CD4-positive, alpha-beta T cell (primary cell): ENCODE data around the gene CEP95. TPM values are rescaled to one million over a fixed set of nuclear protein-coding genes. Genes with fewer than 3 reads are reported as not detected.

Experiments used
- ATAC-seq: fragments of 200-7000 bp; cut with Tn5 transposase; one replicate; pipeline ENCODE4 v1.10.0; 2022; ENCODE audit warnings: mild to moderate bottlenecking; ENCODE audit not compliant: poor library complexity
- CTCF ChIA-PET: fragments of 350-600 bp; sonication (Branson Sonifier 250); formaldehyde crosslinking; loops from one replicate; lab custom pipeline; 2021; ENCODE audit warnings: antibody characterized with exemption, inconsistent platforms; lab: Charles Lee
- POLR2A ChIA-PET: fragments of 350-600 bp; sonication (Branson Sonifier 250); formaldehyde crosslinking; loops from one replicate; lab custom pipeline; 2021; ENCODE audit warnings: antibody characterized with exemption, inconsistent platforms; lab: Charles Lee
- DNase-seq, 14 experiments: peaks; one replicate each; pipeline ENCODE4 v3.0.0-alpha.2; 2013 to 2020; ENCODE audit warnings: mixed read lengths in 2 of 14
- H3K27ac ChIP-seq, 2 donors: one replicate each; pipeline versions ENCODE4 v1.5.1 to v1.7.0; 2013; ENCODE audit warnings: low read length in 2 of 2, low read depth in 1 of 2, mild to moderate bottlenecking in 1 of 2
- H3K27me3 ChIP-seq, 2 experiments: 1 replicate in 1 of 2; 2 replicates in 1 of 2; pipeline versions ENCODE4 v1.6.1 to v1.7.0; 2013; ENCODE audit warnings: low read length in 2 of 2, control low read depth in 1 of 2, mild to moderate bottlenecking in 1 of 2, moderate library complexity in 1 of 2; ENCODE audit not compliant: insufficient read depth in 2 of 2, control insufficient read depth in 1 of 2
- H3K36me3 ChIP-seq: one replicate; pipeline ENCODE4 v1.6.1; 2013; ENCODE audit warnings: low read length, control low read depth; ENCODE audit not compliant: insufficient read depth
- H3K4me1 ChIP-seq: one replicate; pipeline ENCODE4 v1.6.1; 2013; ENCODE audit warnings: low read length, control low read depth; ENCODE audit not compliant: insufficient read depth
- H3K4me3 ChIP-seq: one replicate; pipeline ENCODE4 v1.5.1; 2013; ENCODE audit warnings: mild to moderate bottlenecking, low read length, moderate library complexity
- H3K9me3 ChIP-seq, 2 experiments: 1 replicate in 1 of 2; 2 replicates in 1 of 2; pipeline versions ENCODE4 v1.6.1 to v1.7.0; 2013; ENCODE audit warnings: low read length in 2 of 2, mild to moderate bottlenecking in 2 of 2, control low read depth in 1 of 2, moderate library complexity in 1 of 2; ENCODE audit not compliant: control insufficient read depth in 1 of 2, insufficient read depth in 1 of 2
- H3K27ac Mint-ChIP-seq: one replicate; pipeline ENCODE4 v1.8.0; 2020; ENCODE audit warnings: mixed read lengths
- H3K27me3 Mint-ChIP-seq: one replicate; pipeline ENCODE4 v1.8.0; 2021; ENCODE audit warnings: mixed read lengths
- H3K36me3 Mint-ChIP-seq: one replicate; pipeline ENCODE4 v1.8.0; 2021; ENCODE audit warnings: low read depth, mixed read lengths
- H3K4me1 Mint-ChIP-seq: one replicate; pipeline ENCODE4 v1.8.0; 2021; ENCODE audit warnings: low read depth, mixed read lengths
- H3K4me3 Mint-ChIP-seq: one replicate; pipeline ENCODE4 v1.8.0; 2020; ENCODE audit warnings: mild to moderate bottlenecking, mixed read lengths
- H3K9me3 Mint-ChIP-seq: one replicate; pipeline ENCODE4 v1.8.0; 2020; ENCODE audit warnings: mixed read lengths
- CTCF ChIP-seq: fragments of 200-600 bp; IDR thresholded peaks from one replicate; pipeline ENCODE4 v1.8.0; 2022; ENCODE audit warnings: antibody characterized with exemption, mild to moderate bottlenecking
- intact Hi-C, 2 experiments: fragments of 100-400 bp; cut with DNase I in 1 of 2; cut with micrococcal nuclease in 1 of 2; formaldehyde crosslinking; loops; one replicate each; pipeline versions ENCODE4 v1.15.1 to v1.9.0; 2023 to 2025; cut with DNase I, micrococcal nuclease
- total RNA-seq, 174 experiments: library from RNA in 2 of 174; stranded (reverse) in 2 of 174; gene quantifications; one replicate each; pipeline ENCODE4 v1.2.3 and lab custom pipeline; 2021 to 2026

The CEP95 gene
- total RNA-seq, 2 experiments from 2014 or later: 256 to 269 TPM

- Mint-ChIP-seq H3K36me3 (peaks cover 88% of the 10 kb centered on the region), H3K27ac (no peak overlapping the region), H3K4me3 (no peak overlapping the region), H3K4me1 (no peaks in the 10 kb centered on the region), H3K9me3 (no peaks in the 10 kb centered on the region), H3K27me3 (no peaks in the 10 kb centered on the region)
- no peak overlapping the region for H3K27ac ChIP-seq
- H3K4me3 ChIP-seq: no peak overlapping the region
- intact Hi-C loops: loop anchor here in 1 of 2 experiments (5.0 kb wide), 1 partner anchor 34 kb away; no protein-coding TSS in a partner anchor
- no peaks in the 10 kb centered on the region for H3K27me3 ChIP-seq
- no peaks in the 10 kb centered on the region for H3K4me1 ChIP-seq
- POLR2A ChIA-PET: interaction anchor here (1.1 kb wide), 1 partner anchor 21 kb away, joined by 3 read pairs; the partner anchor contains the start of gene CEP95
- no peak for DNase-seq
- H3K36me3 ChIP-seq: peaks cover 99% of the 10 kb centered on the region
- TF ChIP-seq CTCF: no peak
- CTCF ChIA-PET: interaction anchor here (1.5 to 2.0 kb wide), 2 partner anchors 108 to 121 kb away, joined by 3 to 4 read pairs; no protein-coding TSS in a partner anchor
- no peak for ATAC-seq
- no peaks in the 10 kb centered on the region for H3K9me3 ChIP-seq
These were observed 21.1 kb downstream of the CEP95 start for GRCh38 chr17:64527914-64528313.

- Mint-ChIP-seq H3K27ac (no peak overlapping the region), H3K27me3 (no peaks in the 10 kb centered on the region), H3K4me3 (no peak overlapping the region), H3K9me3 (no peaks in the 10 kb centered on the region), H3K4me1 (no peaks in the 10 kb centered on the region), H3K36me3 (peaks cover 89% of the 10 kb centered on the region)
- Histone ChIP-seq H3K4me1 (no peaks in the 10 kb centered on the region), H3K4me3 (no peak overlapping the region), H3K27me3 (no peaks in the 10 kb centered on the region), H3K9me3 (no peaks in the 10 kb centered on the region), H3K27ac (no peak overlapping the region), H3K36me3 (peaks cover 99% of the 10 kb centered on the region)
- TF ChIP-seq CTCF: no peak
- POLR2A ChIA-PET: no interaction called here
- DNase-seq (no peak), ATAC-seq (no peak)
- CTCF ChIA-PET: interaction anchor here (2.0 kb wide), 1 partner anchor 119 kb away, joined by 4 read pairs; no protein-coding TSS in a partner anchor
- intact Hi-C loops: loop anchor here in 1 of 2 experiments (5.0 kb wide), 1 partner anchor 33 kb away; no protein-coding TSS in a partner anchor
These were observed 22.4 kb downstream of the CEP95 start for GRCh38 chr17:64529221-64529620.

GRCh38 chr17:64531955-64532371 is 25.2 kb downstream of the CEP95 start:
- no peak overlapping the region for H3K4me3 ChIP-seq
- CTCF ChIA-PET: interaction anchor here (0.6 to 1.1 kb wide), 2 partner anchors 81 to 117 kb away, joined by 3 read pairs; no protein-coding TSS in a partner anchor
- no peak overlapping the region for H3K27ac Mint-ChIP-seq

More at GRCh38 chr17:64531955-64532371, 25.2 kb downstream of the CEP95 start:
- Histone ChIP-seq H3K36me3 (peaks cover 99% of the 10 kb centered on the region), H3K9me3 (no peaks in the 10 kb centered on the region), H3K27me3 (no peaks in the 10 kb centered on the region), H3K4me1 (no peaks in the 10 kb centered on the region), H3K27ac (no peak overlapping the region)
- intact Hi-C loops: loop anchor here in 1 of 2 experiments (10.0 kb wide), 2 partner anchors 113 to 203 kb away; no protein-coding TSS in a partner anchor
- Mint-ChIP-seq H3K4me3 (no peak overlapping the region), H3K9me3 (no peaks in the 10 kb centered on the region), H3K27me3 (no peaks in the 10 kb centered on the region), H3K4me1 (no peaks in the 10 kb centered on the region), H3K36me3 (peaks cover 99% of the 10 kb centered on the region)
- ATAC-seq (no peak), DNase-seq (no peak)
- TF ChIP-seq CTCF: no peak
- POLR2A ChIA-PET: interaction anchor here (0.7 to 0.8 kb wide), 2 partner anchors 28 to 55 kb away, joined by 3 to 4 read pairs; no protein-coding TSS in a partner anchor
